ENCODE results near the gene FCMR. TPM values are rescaled to one million over a fixed set of nuclear protein-coding genes. Genes with fewer than 3 reads are reported as not detected.

Gene FCMR
- total RNA-seq, 1 donor = not detected

DNA sequence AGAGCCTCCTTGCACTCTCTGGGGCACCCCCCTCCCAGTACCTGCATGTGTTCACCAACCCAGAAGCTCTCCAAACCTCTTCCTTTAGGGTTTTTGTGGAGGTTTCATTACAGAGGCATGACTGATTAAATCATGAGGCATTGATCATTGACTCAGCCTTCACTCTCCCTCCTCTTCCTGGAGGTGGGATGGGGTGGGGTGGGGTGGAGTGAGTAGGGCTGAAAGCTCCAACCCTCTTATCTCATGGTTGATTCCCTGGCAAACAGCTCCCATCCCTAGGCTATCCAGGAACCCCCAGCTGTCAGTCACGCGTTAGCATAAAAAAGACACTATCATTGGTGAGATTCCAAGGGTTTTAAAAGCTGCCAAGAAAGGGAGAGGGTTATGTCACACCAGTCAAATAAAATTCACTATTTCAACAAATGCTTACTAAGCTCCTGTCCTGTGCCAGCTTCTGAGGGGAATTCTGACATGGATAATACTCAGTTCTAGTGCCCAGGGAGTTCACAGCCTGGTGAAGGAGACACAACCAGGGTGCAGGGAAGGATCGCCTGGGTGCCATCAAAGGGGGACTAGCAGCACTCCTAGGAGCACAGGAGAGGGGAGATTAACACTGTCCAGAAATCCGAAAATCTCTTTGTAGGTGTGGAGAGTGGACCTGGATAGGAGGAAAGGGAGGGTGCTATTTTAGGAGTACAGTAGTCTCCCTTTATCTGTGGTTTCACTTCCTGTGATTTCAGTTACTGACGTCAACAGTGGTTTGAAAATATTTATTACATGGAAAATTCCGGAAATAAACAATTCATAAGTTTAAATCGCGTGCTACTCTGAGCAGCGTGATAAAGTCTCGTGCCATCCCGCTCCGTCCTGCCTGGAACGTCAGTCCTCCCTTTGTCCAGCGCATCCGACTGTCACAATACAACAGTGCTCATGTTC, 31.3 kb downstream of the FCMR start:
- H3K4me3 ChIP-seq (ENCODE audit: low read depth, low read length) = no peak overlapping the region
- TF ChIP-seq CTCF (IDR thresholded peaks at IDR 0.05; ENCODE audit: insufficient read depth, low read length) = no peak
- peak; percentile 71 for DNase-seq (ENCODE audit: low read depth)

- TF ChIP-seq CTCF (IDR thresholded peaks at IDR 0.05; ENCODE audit: insufficient read depth, low read length) = no peak
- H3K4me3 ChIP-seq (ENCODE audit: low read depth, low read length) = no peak overlapping the region
- DNase-seq (ENCODE audit: low read depth) = no peak
Observed at GRCh38 chr1:206887701-206888100, 34.0 kb downstream of the FCMR start.

GRCh38 chr1:206886831-206887230, 34.9 kb downstream of the FCMR start:
- TF ChIP-seq CTCF (IDR thresholded peaks at IDR 0.05; ENCODE audit: insufficient read depth, low read length) = no peak
- H3K4me3 ChIP-seq (ENCODE audit: low read depth, low read length) = no peak overlapping the region
- no peak for DNase-seq (ENCODE audit: low read depth)

DNA sequence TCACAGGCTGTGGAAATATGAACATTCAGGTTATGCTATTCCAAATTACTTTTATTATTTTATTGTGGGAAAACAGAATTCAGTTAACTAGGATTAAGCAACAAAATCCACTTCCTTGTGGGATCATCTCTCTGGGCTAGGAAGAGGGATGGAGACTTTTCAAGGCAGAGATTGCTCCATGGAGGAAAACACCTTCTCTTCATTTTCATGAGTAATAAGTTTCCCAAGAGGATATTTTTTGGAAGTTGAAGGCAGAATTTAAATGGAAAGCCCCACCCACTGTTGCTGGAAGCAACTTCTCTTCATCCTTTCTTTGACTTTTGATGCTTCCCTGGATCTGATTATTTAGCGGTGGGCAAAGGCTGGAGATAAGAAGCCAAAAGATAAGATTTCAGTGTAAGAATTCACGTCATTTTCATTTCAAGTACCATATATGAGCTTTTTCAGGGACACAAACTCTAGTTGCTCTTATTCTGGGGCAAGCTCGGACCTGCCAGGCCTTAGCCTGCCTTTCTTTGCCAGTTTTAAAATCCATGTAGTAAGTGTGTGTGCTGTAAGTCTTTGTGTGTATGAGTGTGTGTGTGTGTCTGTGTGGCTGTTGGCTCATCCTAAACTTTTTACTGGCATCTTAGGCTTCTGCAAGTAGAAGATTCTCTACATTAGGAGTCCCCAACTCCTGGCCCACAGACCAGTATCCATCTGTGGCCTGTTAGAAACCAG, 36.2 kb downstream of the FCMR start:
- peak; percentile 85 for DNase-seq (ENCODE audit: low read depth)
- TF ChIP-seq CTCF (IDR thresholded peaks at IDR 0.05; ENCODE audit: insufficient read depth, low read length) = no peak
- H3K4me3 ChIP-seq (ENCODE audit: low read depth, low read length) = no peak overlapping the region

- H3K4me3 ChIP-seq (ENCODE audit: low read depth, low read length) = no peak overlapping the region
- TF ChIP-seq CTCF (IDR thresholded peaks at IDR 0.05; ENCODE audit: insufficient read depth, low read length) = no peak
- no peak for DNase-seq (ENCODE audit: low read depth)
Observed at GRCh38 chr1:206883876-206884275, 37.9 kb downstream of the FCMR start.

- no peak for TF ChIP-seq CTCF (IDR thresholded peaks at IDR 0.05; ENCODE audit: insufficient read depth, low read length)
- DNase-seq (ENCODE audit: low read depth) = peak; percentile 36
- no peak overlapping the region for H3K4me3 ChIP-seq (ENCODE audit: low read depth, low read length)
Observed at GRCh38 chr1:206883160-206883559, 38.6 kb downstream of the FCMR start.
